ACC112 (cell line): Measurements from ENCODE around the gene CCL26.

Experiments
- H2AFZ ChIP-seq: fragments of 200-600 bp; sonication (generic); one replicate; pipeline ENCODE4 v1.6.0; 2017; ENCODE audit warnings: antibody characterized with exemption, low read length; ENCODE audit not compliant: unreplicated experiment
- H3K27ac ChIP-seq: fragments of 200-600 bp; sonication (generic); 2 replicates; pipeline ENCODE4 v1.5.1; 2014; ENCODE audit warnings: low read depth, mild to moderate bottlenecking, antibody characterized with exemption, low read length, moderate library complexity
- H3K27me3 ChIP-seq: fragments of 200-600 bp; sonication (generic); 2 replicates; pipeline ENCODE4 v1.6.1; 2014; ENCODE audit warnings: mild to moderate bottlenecking, antibody characterized with exemption, low read length, moderate library complexity, mixed read lengths; ENCODE audit not compliant: insufficient read depth
- H3K36me3 ChIP-seq: fragments of 200-600 bp; sonication (generic); 2 replicates; pipeline ENCODE4 v1.6.1; 2016; ENCODE audit warnings: mild to moderate bottlenecking, antibody characterized with exemption, low read length, moderate library complexity, mixed read lengths; ENCODE audit not compliant: insufficient read depth
- H3K4me1 ChIP-seq: fragments of 200-600 bp; sonication (generic); one replicate; pipeline ENCODE4 v1.6.1; 2016; ENCODE audit warnings: low read length, mixed read lengths; ENCODE audit not compliant: insufficient read depth, unreplicated experiment, control insufficient read depth
- H3K4me3 ChIP-seq: fragments of 200-600 bp; sonication (generic); 2 replicates; pipeline ENCODE4 v1.5.1; 2014; ENCODE audit warnings: mild to moderate bottlenecking, low read depth, low read length
- H3K79me2 ChIP-seq: fragments of 200-600 bp; sonication (generic); one replicate; pipeline ENCODE4 v1.6.0; 2016; ENCODE audit warnings: low read length; ENCODE audit not compliant: control insufficient read depth, unreplicated experiment, insufficient read depth

CCL26 gene

DNA sequence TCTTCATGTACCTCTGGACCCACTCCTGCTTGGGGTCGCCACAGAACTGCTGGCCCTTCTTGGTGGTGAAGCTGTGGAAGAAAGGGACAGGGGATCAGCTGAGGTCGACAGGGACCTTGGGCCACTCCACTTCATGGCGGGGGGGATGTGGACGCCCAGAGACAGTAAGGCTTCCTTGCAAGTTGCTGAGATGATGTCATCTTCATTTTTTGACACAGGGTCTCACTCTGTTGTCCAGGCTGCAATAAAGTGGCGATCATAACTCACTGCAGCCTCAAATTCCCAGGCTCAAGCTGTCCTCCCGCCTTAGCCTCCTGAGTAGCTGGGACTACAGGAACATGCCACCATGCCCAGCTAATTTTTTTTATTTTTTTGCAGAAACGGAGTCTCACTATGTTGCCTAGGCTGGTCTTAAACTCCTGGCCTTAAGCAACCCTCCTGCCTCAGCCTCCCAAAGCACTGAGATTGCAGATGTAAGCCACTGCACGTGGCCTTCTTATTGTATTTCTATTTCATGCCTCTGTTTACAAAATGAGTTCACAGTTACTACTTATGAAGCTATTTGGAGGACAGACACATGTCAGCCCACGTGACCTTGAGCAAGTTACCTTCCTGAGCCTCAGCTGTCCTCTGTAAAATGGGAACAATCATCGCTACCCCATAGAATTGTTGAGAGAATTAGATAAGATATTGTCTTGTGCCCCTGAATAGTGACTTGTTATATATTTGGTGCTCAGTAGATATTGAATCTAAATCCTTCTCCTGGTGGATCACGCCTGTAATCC, 40.1 kb upstream of the CCL26 start:
- Histone ChIP-seq H3K27me3 (peaks cover 5% of the 10 kb centered on the region; the same call in 1 of the 2 replicates), H3K36me3 (no peaks in the 10 kb centered on the region), H3K27ac (no peak overlapping the region), H3K79me2 (no peaks in the 10 kb centered on the region), H3K4me3 (no peak overlapping the region), H3K4me1 (no peaks in the 10 kb centered on the region), H2AFZ (no peak overlapping the region)

- H2AFZ ChIP-seq, result no peak overlapping the region
- H3K4me1 ChIP-seq, result no peaks in the 10 kb centered on the region
- no peak overlapping the region for H3K4me3 ChIP-seq
- H3K27me3 ChIP-seq, result no peaks in the 10 kb centered on the region
- no peaks in the 10 kb centered on the region for H3K79me2 ChIP-seq
- no peak overlapping the region for H3K27ac ChIP-seq
- no peaks in the 10 kb centered on the region for H3K36me3 ChIP-seq
Observed at GRCh38 chr7:75809396-75809795, 37.4 kb upstream of the CCL26 start.

- Histone ChIP-seq H3K79me2 (no peaks in the 10 kb centered on the region), H3K36me3 (no peaks in the 10 kb centered on the region), H2AFZ (no peak overlapping the region), H3K27me3 (peaks cover 4% of the 10 kb centered on the region; the same call in 1 of the 2 replicates), H3K4me1 (no peaks in the 10 kb centered on the region), H3K27ac (no peak overlapping the region), H3K4me3 (no peak overlapping the region)
Observed at GRCh38 chr7:75808106-75808505, 36.1 kb upstream of the CCL26 start.

DNA sequence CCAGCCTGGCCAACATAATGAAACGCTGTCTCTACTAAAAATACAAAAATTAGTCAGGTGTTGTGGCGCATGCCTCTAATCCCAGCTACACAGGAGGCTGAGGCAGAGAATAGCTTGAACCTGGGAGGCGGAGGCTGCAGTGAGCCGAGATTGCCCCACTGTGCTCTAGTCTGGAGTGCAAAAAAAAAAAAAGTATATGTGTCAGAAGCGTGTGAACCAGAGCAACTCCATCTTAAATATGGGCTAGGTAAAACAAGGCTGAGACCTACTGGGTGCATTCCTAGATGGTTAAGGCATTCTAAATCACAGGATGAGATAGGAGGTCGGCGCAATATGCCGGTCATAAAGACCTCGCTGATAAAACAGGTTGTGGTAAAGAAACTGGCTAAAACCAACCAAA, 35.4 kb upstream of the CCL26 start:
- H3K79me2 ChIP-seq, result no peaks in the 10 kb centered on the region
- no peak overlapping the region for H3K4me3 ChIP-seq
- H2AFZ ChIP-seq, result no peak overlapping the region
- H3K4me1 ChIP-seq, result no peaks in the 10 kb centered on the region
- H3K27ac ChIP-seq, result no peak overlapping the region
- no peaks in the 10 kb centered on the region for H3K36me3 ChIP-seq
- H3K27me3 ChIP-seq, result peaks cover 5% of the 10 kb centered on the region; the same call in 1 of the 2 replicates

GRCh38 chr7:75806560-75807307, 34.7 kb upstream of the CCL26 start:
- Histone ChIP-seq H3K27ac (no peak overlapping the region), H2AFZ (no peak overlapping the region), H3K4me1 (no peaks in the 10 kb centered on the region), H3K27me3 (peaks cover 5% of the 10 kb centered on the region; the same call in 1 of the 2 replicates), H3K79me2 (no peaks in the 10 kb centered on the region), H3K36me3 (no peaks in the 10 kb centered on the region), H3K4me3 (no peak overlapping the region)

- Histone ChIP-seq H3K79me2 (no peaks in the 10 kb centered on the region), H3K4me3 (no peak overlapping the region), H3K27me3 (peaks cover 5% of the 10 kb centered on the region; the same call in 1 of the 2 replicates), H3K27ac (no peak overlapping the region), H2AFZ (no peak overlapping the region), H3K4me1 (no peaks in the 10 kb centered on the region), H3K36me3 (no peaks in the 10 kb centered on the region)
Observed at GRCh38 chr7:75804705-75805104, 32.7 kb upstream of the CCL26 start.

DNA sequence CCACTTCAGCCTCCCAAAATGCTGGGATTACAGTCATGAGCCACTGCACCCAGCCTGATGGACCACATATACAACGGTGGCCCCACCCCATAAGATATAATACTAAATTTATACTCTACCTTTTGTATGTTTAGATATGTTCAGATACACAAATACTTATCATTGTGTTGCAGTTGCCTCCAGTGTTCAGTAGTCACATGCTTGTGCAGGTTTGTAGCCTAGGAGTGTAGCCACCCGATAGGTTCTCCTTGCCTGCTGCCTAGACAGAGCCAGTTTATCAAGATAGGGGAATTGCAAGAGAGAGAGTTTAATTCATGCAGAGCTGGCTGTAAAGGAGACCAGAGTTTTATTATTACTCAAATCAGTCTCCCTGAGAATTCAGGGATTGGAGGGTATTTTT, 32.0 kb upstream of the CCL26 start:
- no peak overlapping the region for H2AFZ ChIP-seq
- no peaks in the 10 kb centered on the region for H3K79me2 ChIP-seq
- H3K27ac ChIP-seq, result no peak overlapping the region

GRCh38 chr7:75802552-75802821, 30.5 kb upstream of the CCL26 start:
- Histone ChIP-seq H3K4me1 (no peaks in the 10 kb centered on the region), H3K27ac (no peak overlapping the region), H3K4me3 (no peak overlapping the region), H3K79me2 (no peaks in the 10 kb centered on the region), H3K36me3 (no peaks in the 10 kb centered on the region), H2AFZ (no peak overlapping the region), H3K27me3 (peaks cover 5% of the 10 kb centered on the region; the same call in 1 of the 2 replicates)

More for the DNA sequence above, 32.0 kb upstream of the CCL26 start:
- Histone ChIP-seq H3K27me3 (peaks cover 5% of the 10 kb centered on the region; the same call in 1 of the 2 replicates), H3K36me3 (no peaks in the 10 kb centered on the region), H3K4me1 (no peaks in the 10 kb centered on the region), H3K4me3 (no peak overlapping the region)

GRCh38 chr7:75798770-75799169, 26.8 kb upstream of the CCL26 start:
- Histone ChIP-seq H2AFZ (no peak overlapping the region), H3K36me3 (no peaks in the 10 kb centered on the region), H3K27me3 (peaks cover 8% of the 10 kb centered on the region; the same call in 1 of the 2 replicates), H3K79me2 (no peaks in the 10 kb centered on the region), H3K4me1 (peaks cover 3% of the 10 kb centered on the region), H3K4me3 (no peak overlapping the region), H3K27ac (no peak overlapping the region)

- no peak overlapping the region for H3K27ac ChIP-seq
- no peak overlapping the region for H3K4me3 ChIP-seq
- peaks cover 5% of the 10 kb centered on the region for H3K4me1 ChIP-seq
- no peak overlapping the region for H2AFZ ChIP-seq
- H3K36me3 ChIP-seq, result no peaks in the 10 kb centered on the region
- 0 out of 2 replicates have a peak, but pooled peaks cover 3% of the 10 kb centered on the region for H3K27me3 ChIP-seq
- no peaks in the 10 kb centered on the region for H3K79me2 ChIP-seq
Observed at GRCh38 chr7:75796420-75796819, 24.4 kb upstream of the CCL26 start.

DNA sequence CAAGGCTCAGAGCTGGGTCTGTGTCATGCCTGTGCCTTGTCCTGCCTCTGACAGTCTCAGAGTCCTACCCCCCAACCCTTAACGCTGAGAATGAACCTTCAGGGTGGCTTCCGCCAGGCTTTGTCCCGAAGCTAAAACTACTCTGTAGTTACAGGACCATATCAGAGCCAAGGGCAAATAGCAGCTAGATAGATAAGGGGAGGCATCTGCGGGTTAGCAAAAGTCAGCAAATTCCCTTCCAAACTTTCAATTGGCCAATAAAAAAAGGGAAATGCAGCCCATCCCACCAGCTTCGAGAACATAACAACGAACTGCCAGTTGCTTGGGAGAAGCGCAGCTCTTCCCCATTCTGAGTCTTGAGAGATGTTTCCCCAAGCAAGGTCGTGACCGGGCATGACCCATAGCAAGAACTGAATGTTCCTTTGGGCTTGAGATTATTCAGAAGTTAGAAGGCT, 23.8 kb upstream of the CCL26 start:
- H3K79me2 ChIP-seq, result no peaks in the 10 kb centered on the region
- H2AFZ ChIP-seq, result no peak overlapping the region
- no peaks in the 10 kb centered on the region for H3K36me3 ChIP-seq
- H3K4me3 ChIP-seq, result no peak overlapping the region
- 0 out of 2 replicates have a peak, but pooled peaks cover 3% of the 10 kb centered on the region for H3K27me3 ChIP-seq
- H3K4me1 ChIP-seq, result peaks cover 5% of the 10 kb centered on the region
- H3K27ac ChIP-seq, result no peak overlapping the region
